ENCODE results near the gene MRI1. TPM values are rescaled to one million over a fixed set of nuclear protein-coding genes. Genes with fewer than 3 reads are reported as not detected.

MRI1 gene
- total RNA-seq, 2 donors from 2014 or later = 54.6 to 63.0 TPM

DNA sequence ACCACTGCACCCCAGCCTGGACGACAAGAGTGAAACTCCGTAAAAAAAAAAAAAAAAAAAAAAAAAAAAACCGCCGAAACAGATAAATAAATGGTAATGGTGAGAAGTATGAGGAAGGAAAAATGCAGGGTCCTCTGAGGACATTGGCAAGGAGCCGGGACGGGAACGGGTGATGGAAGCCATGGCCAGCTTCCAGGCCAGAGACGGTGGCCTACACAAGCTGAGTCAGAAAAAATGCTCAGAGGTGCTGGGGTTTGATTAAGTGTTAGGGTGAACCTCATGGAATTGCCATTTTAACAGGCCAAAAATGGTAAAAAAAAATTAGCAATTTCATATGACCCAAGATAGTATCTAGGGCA, 30.1 kb downstream of the MRI1 start:
- Histone ChIP-seq H3K9me3 (no peaks in the 10 kb centered on the region), H3K27ac (peak overlapping the region; percentile 91 to 100), H3K27me3 (replicated peaks; ENCODE audit: insufficient read depth) (no peaks in the 10 kb centered on the region), H3K36me3 (no peaks in the 10 kb centered on the region), H3K4me3 (peak overlapping the region; percentile 99), H3K4me1 (ENCODE audit: control insufficient read depth in 1 of 2, low read depth in 2 of 2) (peaks cover 18 to 42% of the 10 kb centered on the region in 2 donors)
- TF ChIP-seq, protein P1, sequence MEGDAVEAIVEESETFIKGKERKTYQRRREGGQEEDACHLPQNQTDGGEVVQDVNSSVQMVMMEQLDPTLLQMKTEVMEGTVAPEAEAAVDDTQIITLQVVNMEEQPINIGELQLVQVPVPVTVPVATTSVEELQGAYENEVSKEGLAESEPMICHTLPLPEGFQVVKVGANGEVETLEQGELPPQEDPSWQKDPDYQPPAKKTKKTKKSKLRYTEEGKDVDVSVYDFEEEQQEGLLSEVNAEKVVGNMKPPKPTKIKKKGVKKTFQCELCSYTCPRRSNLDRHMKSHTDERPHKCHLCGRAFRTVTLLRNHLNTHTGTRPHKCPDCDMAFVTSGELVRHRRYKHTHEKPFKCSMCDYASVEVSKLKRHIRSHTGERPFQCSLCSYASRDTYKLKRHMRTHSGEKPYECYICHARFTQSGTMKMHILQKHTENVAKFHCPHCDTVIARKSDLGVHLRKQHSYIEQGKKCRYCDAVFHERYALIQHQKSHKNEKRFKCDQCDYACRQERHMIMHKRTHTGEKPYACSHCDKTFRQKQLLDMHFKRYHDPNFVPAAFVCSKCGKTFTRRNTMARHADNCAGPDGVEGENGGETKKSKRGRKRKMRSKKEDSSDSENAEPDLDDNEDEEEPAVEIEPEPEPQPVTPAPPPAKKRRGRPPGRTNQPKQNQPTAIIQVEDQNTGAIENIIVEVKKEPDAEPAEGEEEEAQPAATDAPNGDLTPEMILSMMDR (IDR thresholded peaks at IDR 0.05) = no peak
- DNase-seq (ENCODE audit: low spot score) (peak; percentile 60), ATAC-seq (ENCODE audit: insufficient number of reproducible peaks, low FRiP score, low read depth) (peak; percentile 29)

DNA sequence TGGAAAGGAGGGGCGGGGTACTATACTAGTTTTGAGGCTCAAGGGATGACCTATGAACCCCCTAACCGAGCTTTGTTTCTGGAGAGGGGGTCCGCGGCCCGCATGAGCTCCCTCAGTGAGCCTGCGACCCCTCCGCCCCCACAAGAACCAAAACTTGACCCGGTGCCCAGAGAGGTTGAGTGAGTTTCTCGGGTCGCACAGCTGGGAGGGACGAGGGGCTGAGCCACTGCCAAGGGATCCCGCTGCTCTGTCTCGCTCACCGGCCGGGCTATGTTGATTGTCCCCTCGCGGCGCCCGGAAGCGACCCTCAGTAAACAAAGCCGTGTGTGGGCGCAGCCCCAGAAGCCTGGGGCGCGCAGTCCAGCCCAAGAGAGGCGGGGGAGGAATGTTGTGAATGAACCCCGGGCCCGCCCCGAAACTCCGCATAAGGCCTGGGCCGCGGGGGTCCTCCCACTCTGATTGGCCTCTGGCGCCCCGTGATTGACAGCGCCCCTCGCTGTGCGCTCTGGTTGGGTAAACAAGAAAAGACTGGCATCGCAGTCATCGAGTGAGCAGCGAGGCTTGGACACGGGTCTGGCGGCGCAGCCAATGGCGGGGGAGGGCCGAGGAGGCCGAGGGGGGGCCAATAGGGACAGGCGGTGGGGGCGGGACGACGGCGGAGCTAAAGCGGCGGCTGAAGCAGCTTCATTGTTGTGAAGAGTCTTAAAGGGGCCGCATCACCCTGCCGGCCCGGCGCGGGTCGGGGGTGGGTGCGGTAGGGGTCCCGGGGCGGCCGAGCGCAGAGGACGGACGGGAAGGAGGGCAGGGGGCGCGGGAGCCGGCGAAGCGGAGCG, 30.7 kb downstream of the MRI1 start, which contains the start of gene ZSWIM4:
ZSWIM4 (plus strand) TSS at position 687 of the 833 bp plus-strand sequence. CDS start 206 bp downstream, outside the sequence.
- TF ChIP-seq, protein P1 (IDR thresholded peaks at IDR 0.05) = no peak
- Histone ChIP-seq H3K27me3 (replicated peaks; ENCODE audit: insufficient read depth) (no peaks in the 10 kb centered on the region), H3K9me3 (no peaks in the 10 kb centered on the region), H3K4me1 (ENCODE audit: control insufficient read depth in 1 of 2, low read depth in 2 of 2) (peaks cover 16 to 38% of the 10 kb centered on the region in 2 donors), H3K36me3 (no peaks in the 10 kb centered on the region), H3K27ac (peak within 1 kb of the TSS; percentile 91 to 100), H3K4me3 (peak within 1 kb of the TSS; percentile 99)
- ATAC-seq (ENCODE audit: insufficient number of reproducible peaks, low FRiP score, low read depth) = peak; percentile 87
- peak; percentile 98 for DNase-seq (ENCODE audit: low spot score)

DNA sequence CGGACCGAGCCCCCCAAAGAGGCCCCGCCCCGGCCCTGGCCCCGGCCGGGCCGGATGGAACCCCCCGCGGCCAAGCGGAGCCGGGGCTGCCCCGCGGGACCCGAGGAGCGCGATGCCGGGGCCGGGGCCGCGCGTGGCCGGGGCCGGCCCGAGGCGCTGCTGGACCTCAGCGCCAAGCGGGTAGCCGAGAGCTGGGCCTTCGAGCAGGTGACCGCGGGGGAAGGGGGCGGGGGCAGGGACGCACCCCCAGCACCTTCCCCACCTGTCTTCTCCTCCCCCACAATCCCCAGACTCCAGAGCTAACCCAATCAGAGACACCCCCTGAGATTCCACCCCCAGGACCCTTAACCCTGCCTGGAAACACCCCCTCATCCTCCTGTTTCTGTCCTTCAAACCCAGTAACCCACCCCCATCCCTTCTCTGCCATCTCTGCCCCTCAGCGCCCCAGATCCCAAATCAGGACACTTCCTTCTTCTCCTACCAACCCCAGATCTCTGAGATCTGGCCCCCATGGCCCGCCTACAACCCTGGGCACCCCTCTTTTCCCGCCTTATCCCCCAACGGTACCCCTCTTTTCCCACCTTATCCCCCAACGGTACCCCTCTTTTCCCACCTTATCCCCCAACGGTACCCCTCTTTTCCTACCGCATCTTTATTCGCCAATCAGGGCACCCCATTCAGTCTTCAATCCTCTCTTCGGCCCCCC, 31.4 kb downstream of the MRI1 start:
- Histone ChIP-seq H3K9me3 (no peaks in the 10 kb centered on the region), H3K4me1 (ENCODE audit: control insufficient read depth in 1 of 2, low read depth in 2 of 2) (peaks cover 16 to 38% of the 10 kb centered on the region in 2 donors), H3K27me3 (replicated peaks; ENCODE audit: insufficient read depth) (no peaks in the 10 kb centered on the region), H3K27ac (peak overlapping the region; percentile 76 to 100), H3K4me3 (peak overlapping the region; percentile 99), H3K36me3 (no peaks in the 10 kb centered on the region)
- TF ChIP-seq, protein P1 (IDR thresholded peaks at IDR 0.05) = no peak
- DNase-seq (ENCODE audit: low spot score) (no peak), ATAC-seq (ENCODE audit: insufficient number of reproducible peaks, low FRiP score, low read depth) (no peak)

DNA sequence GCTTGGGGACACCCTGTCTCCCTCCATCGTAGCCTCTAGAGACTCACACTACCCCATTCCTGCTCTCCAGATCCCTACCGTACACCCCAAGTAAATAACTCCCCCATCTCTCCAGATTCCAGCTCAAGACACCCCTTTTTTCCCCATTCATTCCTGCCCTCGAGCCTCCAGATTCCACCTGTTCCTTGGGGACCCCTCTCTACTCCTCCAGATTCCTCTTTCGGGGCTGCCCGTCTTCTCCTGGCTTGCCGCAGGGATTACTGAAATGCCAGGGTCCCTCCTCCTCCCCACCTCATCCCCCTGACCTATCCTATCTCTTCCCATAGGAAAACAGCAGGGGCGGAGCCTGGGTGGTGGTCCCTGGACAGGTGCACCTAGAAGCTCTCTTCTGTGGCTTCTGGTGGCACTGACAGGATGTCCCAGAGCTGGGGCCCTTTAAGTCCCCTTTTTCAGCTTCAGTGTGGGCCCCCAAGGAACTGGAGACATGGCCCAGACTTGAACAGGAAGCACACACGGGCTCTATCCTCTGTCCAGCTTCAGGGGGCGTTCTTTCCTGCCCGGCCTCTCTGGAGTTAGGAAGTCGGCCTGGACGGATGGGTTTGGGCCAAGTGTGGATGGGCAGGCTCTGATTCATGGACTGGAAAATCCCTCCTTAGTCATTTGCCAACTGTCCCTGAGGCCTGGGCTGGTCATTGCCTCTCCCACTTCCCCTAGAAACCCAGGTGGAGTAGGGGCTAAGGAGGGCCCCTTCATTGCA, 32.2 kb downstream of the MRI1 start:
- Histone ChIP-seq H3K36me3 (no peaks in the 10 kb centered on the region), H3K27me3 (replicated peaks; ENCODE audit: insufficient read depth) (no peaks in the 10 kb centered on the region), H3K4me3 (peak overlapping the region; percentile 99), H3K4me1 (ENCODE audit: control insufficient read depth in 1 of 2, low read depth in 2 of 2) (peaks cover 16 to 38% of the 10 kb centered on the region in 2 donors), H3K27ac (peak overlapping the region; percentile 76 to 100), H3K9me3 (no peaks in the 10 kb centered on the region)
- TF ChIP-seq, protein P1 (IDR thresholded peaks at IDR 0.05) = no peak
- peak; percentile 77 for DNase-seq (ENCODE audit: low spot score)
- ATAC-seq (ENCODE audit: insufficient number of reproducible peaks, low FRiP score, low read depth) = peak; percentile 33

All from thoracic aorta (tissue), 2 donors.